ENCODE data around the gene TP73.

DNA sequence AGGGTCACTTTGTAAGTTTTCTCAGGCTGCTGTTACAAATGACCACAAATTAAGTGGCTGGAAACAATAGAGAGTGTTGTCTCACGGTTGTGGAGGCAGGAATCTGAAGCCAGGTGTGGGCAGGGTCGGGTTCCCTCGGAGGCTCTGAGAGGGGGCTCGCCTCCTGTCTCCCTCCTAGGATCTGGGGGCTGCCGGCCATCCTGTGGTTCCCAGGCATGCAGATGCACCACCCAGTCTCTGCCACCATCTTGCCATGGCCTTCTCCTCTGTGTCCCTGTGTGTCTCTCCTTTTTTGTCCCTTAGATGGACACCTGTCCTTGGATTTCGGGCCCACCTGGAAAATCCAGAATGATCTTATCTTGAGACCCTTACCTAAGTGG is 4.8 kb downstream of the TP73 start:
- TF ChIP-seq CTCF (conservative IDR thresholded peaks at IDR 0.05; ENCODE audit: low read depth, low read length) (no peak), EZH2 (IDR thresholded peaks at IDR 0.05; ENCODE audit: borderline replicate concordance, low read depth, low read length, poor library complexity, severe bottlenecking) (no peak)

Measured in A673 (cell line).